Hematopoietic multipotent progenitor cell treated with erythropoietin and hydrocortisone succinate and interleukin-3 and kit ligand, for 8 days (in vitro differentiated cells): ENCODE results near the gene TAB3.
A peak's percentile ranks its signal among the peaks of the same experiment; 100 is the strongest.

Experiments used
- DNase-seq: peaks from one replicate; pipeline ENCODE4 v3.0.0-alpha.2; 2015

The TAB3 gene

GRCh38 chrX:30881797-30882196, 7.3 kb downstream of the TAB3 start:
- DNase-seq, result peak; percentile 77

- DNase-seq, result no peak
Measured at GRCh38 chrX:30881390-30881789, 7.7 kb downstream of the TAB3 start.

GRCh38 chrX:30880058-30880457, 9.0 kb downstream of the TAB3 start:
- no peak for DNase-seq

GRCh38 chrX:30876367-30876766, 12.7 kb downstream of the TAB3 start:
- DNase-seq, result no peak

GRCh38 chrX:30875957-30876356, 13.1 kb downstream of the TAB3 start:
- DNase-seq, result no peak

GRCh38 chrX:30874851-30875250, 14.2 kb downstream of the TAB3 start:
- DNase-seq, result no peak

- no peak for DNase-seq
Measured at GRCh38 chrX:30870572-30870971, 18.5 kb downstream of the TAB3 start.

- DNase-seq, result no peak
Measured at GRCh38 chrX:30865612-30866011, 23.4 kb downstream of the TAB3 start.

- DNase-seq, result no peak
Measured at GRCh38 chrX:30865015-30865414, 24.0 kb downstream of the TAB3 start.

- no peak for DNase-seq
Measured at GRCh38 chrX:30864383-30864785, 24.7 kb downstream of the TAB3 start.

- DNase-seq, result no peak
Measured at GRCh38 chrX:30863974-30864373, 25.1 kb downstream of the TAB3 start.

- DNase-seq, result no peak
Measured at GRCh38 chrX:30858098-30858497, 31.0 kb downstream of the TAB3 start.

GRCh38 chrX:30851449-30851848, 37.6 kb downstream of the TAB3 start:
- DNase-seq, result no peak

- DNase-seq, result no peak
Measured at GRCh38 chrX:30835373-30835772, 53.7 kb downstream of the TAB3 start.

- DNase-seq, result no peak
Measured at GRCh38 chrX:30833896-30834295, 55.2 kb downstream of the TAB3 start.

- no peak for DNase-seq
Measured at GRCh38 chrX:30831082-30831481, 58.0 kb downstream of the TAB3 start.

- no peak for DNase-seq
Measured at GRCh38 chrX:30830326-30830943, 58.6 kb downstream of the TAB3 start.

GRCh38 chrX:30824275-30824674, 64.8 kb downstream of the TAB3 start:
- DNase-seq, result no peak

GRCh38 chrX:30822764-30823163, 66.3 kb downstream of the TAB3 start:
- DNase-seq, result no peak

GRCh38 chrX:30822068-30822681, 66.9 kb downstream of the TAB3 start:
- peak; percentile 8 for DNase-seq

GRCh38 chrX:30821116-30821515, 67.9 kb downstream of the TAB3 start:
- DNase-seq, result no peak

GRCh38 chrX:30819080-30819479, 70.0 kb downstream of the TAB3 start:
- no peak for DNase-seq

GRCh38 chrX:30816079-30816478, 73.0 kb downstream of the TAB3 start:
- DNase-seq, result no peak

- no peak for DNase-seq
Measured at GRCh38 chrX:30814978-30815377, 74.1 kb downstream of the TAB3 start.

- DNase-seq, result no peak
Measured at GRCh38 chrX:30812326-30812725, 76.7 kb downstream of the TAB3 start.
